ENCODE measurements around the gene MAP1LC3B2.

MAP1LC3B2 gene

GRCh38 chr12:116606397-116606796 lies 47.2 kb downstream of the MAP1LC3B2 start:
- in situ Hi-C loops (cut with HindIII; ENCODE audit: low pct_ligation_motif_present, low sequenced_read_pairs) = no loop called here
- Histone ChIP-seq H3K27ac (no peak overlapping the region), H3K4me3 (ENCODE audit: low read depth, low read length) (no peak overlapping the region), H3K27me3 (replicated peaks) (no peaks in the 10 kb centered on the region), H3K36me3 (replicated peaks) (no peaks in the 10 kb centered on the region)
- TF ChIP-seq, protein P1, sequence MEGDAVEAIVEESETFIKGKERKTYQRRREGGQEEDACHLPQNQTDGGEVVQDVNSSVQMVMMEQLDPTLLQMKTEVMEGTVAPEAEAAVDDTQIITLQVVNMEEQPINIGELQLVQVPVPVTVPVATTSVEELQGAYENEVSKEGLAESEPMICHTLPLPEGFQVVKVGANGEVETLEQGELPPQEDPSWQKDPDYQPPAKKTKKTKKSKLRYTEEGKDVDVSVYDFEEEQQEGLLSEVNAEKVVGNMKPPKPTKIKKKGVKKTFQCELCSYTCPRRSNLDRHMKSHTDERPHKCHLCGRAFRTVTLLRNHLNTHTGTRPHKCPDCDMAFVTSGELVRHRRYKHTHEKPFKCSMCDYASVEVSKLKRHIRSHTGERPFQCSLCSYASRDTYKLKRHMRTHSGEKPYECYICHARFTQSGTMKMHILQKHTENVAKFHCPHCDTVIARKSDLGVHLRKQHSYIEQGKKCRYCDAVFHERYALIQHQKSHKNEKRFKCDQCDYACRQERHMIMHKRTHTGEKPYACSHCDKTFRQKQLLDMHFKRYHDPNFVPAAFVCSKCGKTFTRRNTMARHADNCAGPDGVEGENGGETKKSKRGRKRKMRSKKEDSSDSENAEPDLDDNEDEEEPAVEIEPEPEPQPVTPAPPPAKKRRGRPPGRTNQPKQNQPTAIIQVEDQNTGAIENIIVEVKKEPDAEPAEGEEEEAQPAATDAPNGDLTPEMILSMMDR (IDR thresholded peaks at IDR 0.05; ENCODE audit: low read depth, low read length, missing control alignments) = no peak
- no peak for DNase-seq

- no peak for DNase-seq
- TF ChIP-seq, protein P1 (IDR thresholded peaks at IDR 0.05; ENCODE audit: low read depth, low read length, missing control alignments) = no peak
- no peaks in the 10 kb centered on the region for H3K27me3 ChIP-seq (replicated peaks)
- no peak overlapping the region for H3K27ac ChIP-seq
- in situ Hi-C loops (cut with HindIII; ENCODE audit: low pct_ligation_motif_present, low sequenced_read_pairs) = no loop called here
- no peak overlapping the region for H3K4me3 ChIP-seq (ENCODE audit: low read depth, low read length)
- H3K36me3 ChIP-seq (replicated peaks) = no peaks in the 10 kb centered on the region
These were observed 47.9 kb downstream of the MAP1LC3B2 start for GRCh38 chr12:116607039-116607438.

DNA sequence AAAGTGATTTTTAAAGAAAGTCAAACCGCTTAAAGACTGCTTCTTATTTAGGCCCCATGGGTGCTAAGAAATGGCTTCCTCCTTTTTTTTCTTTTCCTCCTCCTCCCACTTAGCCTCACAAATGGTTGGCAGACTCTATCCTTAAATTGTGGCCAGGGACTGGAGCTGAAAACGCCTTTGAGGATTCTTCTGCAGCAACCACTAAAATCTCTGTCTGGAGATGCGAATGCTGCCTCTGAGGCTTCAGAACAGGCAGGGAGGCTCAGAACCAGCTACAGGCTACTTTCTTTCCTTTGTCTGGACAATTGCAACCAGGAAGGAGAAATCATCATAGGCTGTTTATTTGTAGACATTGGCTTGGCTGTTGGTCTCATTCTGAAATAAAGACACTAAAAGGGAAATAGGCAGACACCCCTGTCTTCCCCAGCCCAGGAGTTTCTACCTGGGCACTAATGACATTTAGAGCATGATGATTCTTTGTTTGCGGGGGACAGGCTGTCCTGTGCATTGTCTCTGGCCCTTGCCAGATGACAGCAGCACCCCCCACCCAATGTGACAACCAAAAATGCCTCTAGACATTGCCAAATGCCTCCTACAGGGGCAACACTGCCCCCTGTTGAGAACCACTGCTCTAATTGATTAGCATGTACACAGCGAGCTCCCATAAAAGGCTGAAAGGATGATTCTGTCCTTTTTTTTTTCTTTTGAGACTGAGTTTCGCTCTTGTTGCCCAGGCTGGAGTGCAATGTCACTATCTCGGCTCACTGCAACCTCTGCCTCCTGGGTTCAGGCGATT lies 50.3 kb downstream of the MAP1LC3B2 start:
- Histone ChIP-seq H3K4me3 (ENCODE audit: low read depth, low read length) (no peak overlapping the region), H3K36me3 (replicated peaks) (no peaks in the 10 kb centered on the region), H3K27ac (no peak overlapping the region), H3K27me3 (replicated peaks) (no peaks in the 10 kb centered on the region)
- TF ChIP-seq, protein P1 (IDR thresholded peaks at IDR 0.05; ENCODE audit: low read depth, low read length, missing control alignments) = peak; percentile 62
- no peak for DNase-seq
- in situ Hi-C loops (cut with HindIII; ENCODE audit: low pct_ligation_motif_present, low sequenced_read_pairs) = no loop called here

DNA sequence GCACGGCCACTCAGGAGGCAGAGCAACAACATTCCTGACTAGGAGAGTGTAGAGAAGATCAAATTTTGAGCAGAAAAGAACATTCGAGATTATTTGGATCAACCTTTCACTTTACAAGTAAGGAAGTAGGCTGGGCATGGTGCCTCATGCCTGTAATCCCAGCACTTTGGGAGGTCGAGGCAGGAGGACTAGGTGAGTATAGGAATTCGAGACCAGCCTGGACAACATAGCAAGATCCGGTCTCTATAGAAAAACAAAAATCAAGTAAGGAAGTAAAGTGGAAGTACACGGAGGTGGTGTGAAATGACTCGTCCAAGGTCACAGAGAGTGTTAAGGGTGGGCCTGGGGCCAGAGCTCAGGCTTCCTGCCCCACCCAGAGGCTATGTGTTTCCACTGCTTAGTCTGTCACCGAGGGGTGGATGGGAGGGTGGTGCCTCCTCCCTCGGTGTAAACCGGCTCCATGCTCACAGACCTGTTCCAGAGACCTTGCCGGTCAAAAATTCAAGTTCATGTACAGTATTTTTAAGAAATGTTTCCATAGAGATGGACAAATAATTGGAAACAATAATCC lies 51.9 kb downstream of the MAP1LC3B2 start:
- no peaks in the 10 kb centered on the region for H3K36me3 ChIP-seq (replicated peaks)
- H3K27ac ChIP-seq = no peak overlapping the region
- TF ChIP-seq, protein P1 (IDR thresholded peaks at IDR 0.05; ENCODE audit: low read depth, low read length, missing control alignments) = no peak
- H3K27me3 ChIP-seq (replicated peaks) = no peaks in the 10 kb centered on the region
- in situ Hi-C loops (cut with HindIII; ENCODE audit: low pct_ligation_motif_present, low sequenced_read_pairs) = no loop called here
- DNase-seq = no peak
- H3K4me3 ChIP-seq (ENCODE audit: low read depth, low read length) = no peak overlapping the region

DNA sequence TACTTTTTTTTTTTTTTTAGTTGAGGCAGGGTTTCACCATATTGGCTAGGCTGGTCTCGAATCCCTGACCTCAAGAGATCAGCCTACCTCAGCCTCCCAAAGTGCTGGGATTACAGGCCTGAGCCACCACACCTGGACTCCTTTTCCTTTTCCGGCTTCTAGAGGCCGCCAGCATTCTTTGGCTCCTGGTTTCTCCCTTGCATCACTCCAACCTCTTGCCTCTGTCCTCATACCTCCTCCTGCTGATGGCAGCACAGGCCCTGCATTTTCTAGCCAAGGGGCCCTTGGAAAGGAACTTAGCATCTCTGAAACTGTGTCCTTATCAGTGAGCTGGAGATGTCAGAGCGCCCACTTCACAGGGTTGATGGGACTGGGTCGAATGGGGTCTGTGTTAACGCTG lies 53.3 kb downstream of the MAP1LC3B2 start:
- in situ Hi-C loops (cut with HindIII; ENCODE audit: low pct_ligation_motif_present, low sequenced_read_pairs) = no loop called here
- Histone ChIP-seq H3K27ac (no peak overlapping the region), H3K4me3 (ENCODE audit: low read depth, low read length) (no peak overlapping the region), H3K27me3 (replicated peaks) (no peaks in the 10 kb centered on the region), H3K36me3 (replicated peaks) (no peaks in the 10 kb centered on the region)
- TF ChIP-seq, protein P1 (IDR thresholded peaks at IDR 0.05; ENCODE audit: low read depth, low read length, missing control alignments) = no peak
- DNase-seq = no peak

Data from brain microvascular endothelial cell (primary cell).